ENCODE data around the gene SPSB1. TPM values are rescaled to one million over a fixed set of nuclear protein-coding genes. Genes with fewer than 3 reads are reported as not detected.
A peak's percentile ranks its signal among the peaks of the same experiment; 100 is the strongest.

SPSB1 gene
- total and polyA plus RNA-seq, 2 of the 4 experiments (the other 2 are of a cell fraction) = 16.7 to 19.8 TPM

DNA sequence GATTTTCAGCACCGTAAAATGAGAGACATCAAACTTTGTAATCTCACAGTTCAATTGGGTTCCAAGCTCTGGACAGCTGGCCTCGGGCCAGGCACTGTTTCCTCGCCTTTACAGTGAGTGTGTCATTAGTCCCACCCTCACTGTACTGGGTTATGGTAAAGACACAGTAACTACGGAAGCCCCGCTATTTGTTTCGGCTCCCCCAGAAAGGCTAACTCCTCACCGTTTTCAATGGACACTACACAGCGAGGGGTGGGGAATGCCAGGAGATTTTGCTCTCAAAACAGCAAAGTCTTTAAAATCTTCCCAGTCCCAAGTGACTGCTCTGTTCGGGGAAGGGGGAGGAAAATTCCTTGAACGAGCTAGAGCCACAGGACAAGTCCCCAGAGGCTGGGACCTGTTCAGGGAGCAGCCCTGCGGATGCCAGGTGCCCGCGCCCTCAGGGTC is 757 bp upstream of the SPSB1 start:
- Histone ChIP-seq H2BK5ac (ENCODE audit: low read depth, low read length, poor library complexity, severe bottlenecking) (peak overlapping the region; percentile 47), H2AK5ac (ENCODE audit: low read depth, low read length) (peak overlapping the region; percentile 66), H3K9ac (ENCODE audit: low read depth, low read length) (peak overlapping the region; percentile 51), H3K14ac (replicated peaks; ENCODE audit: low read depth, low read length) (no peak overlapping the region; the same call in 1 of the 2 replicates), H3K18ac (ENCODE audit: low read depth, low read length) (peak overlapping the region; percentile 0; the same call in 1 of the 2 replicates), H3K4ac (ENCODE audit: low read depth, low read length) (peak overlapping the region; percentile 53; the same call in 1 of the 2 replicates), H3K9me1 (ENCODE audit: insufficient read depth, low read length) (peaks cover 22% of the 10 kb centered on the region), H3K27ac (ENCODE audit: insufficient read depth, low read length) (peak overlapping the region; percentile 47), H3K4me3 (ENCODE audit: insufficient read depth, low read depth, low read length) (peak overlapping the region; percentile 47), H3K79me1 (ENCODE audit: low read depth in 1 of 2, low read length in 2 of 2) (peaks cover 19 to 39% of the 10 kb centered on the region in 2 experiments), H3K4me1 (ENCODE audit: control insufficient read depth, insufficient read depth, low read length) (peaks cover 26% of the 10 kb centered on the region), H4K20me1 (ENCODE audit: insufficient read depth, low read length) (peaks cover 35% of the 10 kb centered on the region), H4K8ac (ENCODE audit: low read depth in 2 of 2, low read length in 2 of 2) (peak overlapping the region in 1 of 2 experiments; percentile 57; a peak in 1 of 4 replicates), H3K9me3 (ENCODE audit: control insufficient read depth, insufficient read depth, low read length) (peaks cover 2% of the 10 kb centered on the region; the same call in 1 of the 2 replicates), H2BK20ac (ENCODE audit: low read depth, low read length) (peak overlapping the region; percentile 33), H3K36me3 (ENCODE audit: control insufficient read depth, insufficient read depth, low read length) (no peaks in the 10 kb centered on the region; the same call in 1 of the 2 replicates), H3K23ac (ENCODE audit: low read depth, low read length) (peak overlapping the region; percentile 46; the same call in 1 of the 2 replicates), H2BK15ac (ENCODE audit: low read depth, low read length) (peak overlapping the region; percentile 0; the same call in 1 of the 3 replicates), H3K56ac (ENCODE audit: extremely low read depth, insufficient read depth, low read length) (no peak overlapping the region; the same call in 1 of the 2 replicates), H4K5ac (ENCODE audit: low read depth, low read length) (no peak overlapping the region), H2BK120ac (ENCODE audit: low read depth, low read length) (peak overlapping the region; percentile 57), H2AFZ (replicated peaks; ENCODE audit: low read length, poor library complexity) (peak overlapping the region; percentile 78), H3K27me3 (ENCODE audit: control insufficient read depth, insufficient read depth, low read length) (no peaks in the 10 kb centered on the region), H2AK9ac (replicated peaks; ENCODE audit: low read depth, low read length, poor library complexity) (peak overlapping the region; percentile 85), H3K4me2 (ENCODE audit: low read depth, low read length) (peak overlapping the region; percentile 83), H4K91ac (ENCODE audit: insufficient read depth, low read depth, low read length) (peak overlapping the region; percentile 20; the same call in 1 of the 2 replicates)
- BruUV-seq (replicated peaks) = no TSS peak
- dilution Hi-C loops (cut with HindIII; ENCODE audit: low sequenced_read_pairs, unreplicated experiment) = no loop called here
- ATAC-seq (ENCODE audit: low read depth) = peak; percentile 3; the same call in 1 of the 2 replicates
- DNase-seq = peak; percentile 75
- ChIA-PET POLR2A (ENCODE audit: unreplicated experiment) (interaction anchor here (0.6 kb wide), 1 partner anchor 29 kb away, joined by 17 read pairs; no protein-coding TSS in a partner anchor), CTCF (interaction anchor here (0.8 kb wide), 1 partner anchor 163 kb away, joined by 3 read pairs; no protein-coding TSS in a partner anchor)
- TF ChIP-seq MXI1 (IDR thresholded peaks at IDR 0.05; ENCODE audit: borderline replicate concordance, low read depth, low read length) (no peak), RFX5 (IDR thresholded peaks at IDR 0.05; ENCODE audit: low read depth, low read length) (no peak), BHLHE40 (IDR thresholded peaks at IDR 0.05; ENCODE audit: low read depth, low read length) (no peak), NFE2L2 (IDR thresholded peaks at IDR 0.05; ENCODE audit: low read depth, low read length) (no peak), POLR2A (IDR thresholded peaks at IDR 0.05; ENCODE audit: low read depth, low read length) (no peak), CEBPB (IDR thresholded peaks at IDR 0.05; ENCODE audit: low read depth, low read length) (no peak), RAD21 (IDR thresholded peaks at IDR 0.05; ENCODE audit: low read length) (no peak), CHD1 (IDR thresholded peaks at IDR 0.05; ENCODE audit: low read depth, low read length) (no peak), RCOR1 (IDR thresholded peaks at IDR 0.05; ENCODE audit: insufficient replicate concordance, low read length) (no peak), SMC3 (IDR thresholded peaks at IDR 0.05; ENCODE audit: low read depth, low read length) (no peak)
- TF ChIP-seq, protein P1, sequence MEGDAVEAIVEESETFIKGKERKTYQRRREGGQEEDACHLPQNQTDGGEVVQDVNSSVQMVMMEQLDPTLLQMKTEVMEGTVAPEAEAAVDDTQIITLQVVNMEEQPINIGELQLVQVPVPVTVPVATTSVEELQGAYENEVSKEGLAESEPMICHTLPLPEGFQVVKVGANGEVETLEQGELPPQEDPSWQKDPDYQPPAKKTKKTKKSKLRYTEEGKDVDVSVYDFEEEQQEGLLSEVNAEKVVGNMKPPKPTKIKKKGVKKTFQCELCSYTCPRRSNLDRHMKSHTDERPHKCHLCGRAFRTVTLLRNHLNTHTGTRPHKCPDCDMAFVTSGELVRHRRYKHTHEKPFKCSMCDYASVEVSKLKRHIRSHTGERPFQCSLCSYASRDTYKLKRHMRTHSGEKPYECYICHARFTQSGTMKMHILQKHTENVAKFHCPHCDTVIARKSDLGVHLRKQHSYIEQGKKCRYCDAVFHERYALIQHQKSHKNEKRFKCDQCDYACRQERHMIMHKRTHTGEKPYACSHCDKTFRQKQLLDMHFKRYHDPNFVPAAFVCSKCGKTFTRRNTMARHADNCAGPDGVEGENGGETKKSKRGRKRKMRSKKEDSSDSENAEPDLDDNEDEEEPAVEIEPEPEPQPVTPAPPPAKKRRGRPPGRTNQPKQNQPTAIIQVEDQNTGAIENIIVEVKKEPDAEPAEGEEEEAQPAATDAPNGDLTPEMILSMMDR (conservative IDR thresholded peaks at IDR 0.05; ENCODE audit: low read depth, low read length) = no peak
- TF ChIP-seq, protein P2, sequence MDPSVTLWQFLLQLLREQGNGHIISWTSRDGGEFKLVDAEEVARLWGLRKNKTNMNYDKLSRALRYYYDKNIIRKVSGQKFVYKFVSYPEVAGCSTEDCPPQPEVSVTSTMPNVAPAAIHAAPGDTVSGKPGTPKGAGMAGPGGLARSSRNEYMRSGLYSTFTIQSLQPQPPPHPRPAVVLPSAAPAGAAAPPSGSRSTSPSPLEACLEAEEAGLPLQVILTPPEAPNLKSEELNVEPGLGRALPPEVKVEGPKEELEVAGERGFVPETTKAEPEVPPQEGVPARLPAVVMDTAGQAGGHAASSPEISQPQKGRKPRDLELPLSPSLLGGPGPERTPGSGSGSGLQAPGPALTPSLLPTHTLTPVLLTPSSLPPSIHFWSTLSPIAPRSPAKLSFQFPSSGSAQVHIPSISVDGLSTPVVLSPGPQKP (IDR thresholded peaks at IDR 0.05; ENCODE audit: borderline replicate concordance, low read depth, low read length) = no peak
- in situ Hi-C loops (cut with MboI; ENCODE audit: low sequenced_read_pairs) = no loop called here
- 0% methylated on average over 6 of the region's 13 CpGs; no CpG with 5 or more reads in 1 of the 2 experiments for WGBS, 2 experiments (ENCODE audit: extremely low coverage in 2 of 2, insufficient read length in 1 of 2)
- intact Hi-C loops (cut with micrococcal nuclease) = loop anchor here (5.0 kb wide), 1 partner anchor 80 kb away; no protein-coding TSS in a partner anchor

Data from IMR-90 (cell line).